Activated CD4-positive, alpha-beta T cell treated with anti-CD3 and anti-CD28 coated beads for 36 hours (primary cell): Measurements from ENCODE around the gene GMCL1. TPM values are rescaled to one million over a fixed set of nuclear protein-coding genes. Genes with fewer than 3 reads are reported as not detected.

Source experiments
- ATAC-seq: fragments of 200-7000 bp; cut with Tn5 transposase; one replicate; pipeline ENCODE4 v1.10.0; 2021; ENCODE audit warnings: mild to moderate bottlenecking, moderate library complexity
- CTCF ChIA-PET: fragments of 350-600 bp; sonication (Branson Sonifier 250); formaldehyde crosslinking; loops from one replicate; lab custom pipeline; 2021; ENCODE audit warnings: antibody characterized with exemption; lab: Charles Lee
- POLR2A ChIA-PET: fragments of 350-600 bp; sonication (Branson Sonifier 250); formaldehyde crosslinking; loops from one replicate; lab custom pipeline; 2021; ENCODE audit warnings: antibody characterized with exemption, inconsistent platforms; lab: Charles Lee
- DNase-seq: peaks from one replicate; pipeline ENCODE4 v3.0.0-alpha.2; 2020
- H3K27ac Mint-ChIP-seq: one replicate; pipeline ENCODE4 v1.8.0; 2021; ENCODE audit warnings: mixed read lengths
- H3K27me3 Mint-ChIP-seq: one replicate; pipeline ENCODE4 v1.8.0; 2021; ENCODE audit warnings: mixed read lengths
- H3K36me3 Mint-ChIP-seq: one replicate; pipeline ENCODE4 v1.8.0; 2021; ENCODE audit warnings: low read depth, mixed read lengths
- H3K4me1 Mint-ChIP-seq: one replicate; pipeline ENCODE4 v1.8.0; 2021; ENCODE audit warnings: mixed read lengths
- H3K4me3 Mint-ChIP-seq: one replicate; pipeline ENCODE4 v1.8.0; 2021; ENCODE audit warnings: mild to moderate bottlenecking, moderate library complexity, mixed read lengths
- H3K9me3 Mint-ChIP-seq: one replicate; pipeline ENCODE4 v1.8.0; 2021; ENCODE audit warnings: low read depth, mixed read lengths
- intact Hi-C, 2 experiments: fragments of 100-400 bp; cut with DNase I in 1 of 2; cut with micrococcal nuclease in 1 of 2; formaldehyde crosslinking; loops; one replicate each; pipeline versions ENCODE4 v1.14.2 to v1.15.1; 2022 to 2024; cut with DNase I, micrococcal nuclease
- total RNA-seq, 2 experiments: library from RNA; stranded (reverse); gene quantifications; one replicate each; pipeline ENCODE4 v1.2.3, GENCODE V29; 2021

Gene GMCL1
- total RNA-seq, 2 experiments from 2014 or later: 14.5 to 20.3 TPM

- H3K9me3 Mint-ChIP-seq: no peaks in the 10 kb centered on the region
- ATAC-seq (no peak), DNase-seq (no peak)
- POLR2A ChIA-PET: interaction anchor here (0.6 kb wide), 1 partner anchor 1501 kb away, joined by 3 read pairs; no protein-coding TSS in a partner anchor
- no peaks in the 10 kb centered on the region for H3K27me3 Mint-ChIP-seq
- intact Hi-C loops: no loop called here
- no peak overlapping the region for H3K27ac Mint-ChIP-seq
- peaks cover 68% of the 10 kb centered on the region for H3K4me1 Mint-ChIP-seq
- CTCF ChIA-PET: interaction anchor here (1.2 to 2.0 kb wide), 3 partner anchors 18 to 107 kb away, joined by 3 to 10 read pairs (median 3); no protein-coding TSS in a partner anchor
- peak overlapping the region; percentile 83 for H3K4me3 Mint-ChIP-seq
- H3K36me3 Mint-ChIP-seq: peaks cover 25% of the 10 kb centered on the region
Measured at GRCh38 chr2:69831354-69831905, 2.0 kb downstream of the GMCL1 start.

GRCh38 chr2:69833752-69834151, 4.3 kb downstream of the GMCL1 start:
- ATAC-seq (no peak), DNase-seq (no peak)
- no peak overlapping the region for H3K27ac Mint-ChIP-seq
- peaks cover 59% of the 10 kb centered on the region for H3K4me1 Mint-ChIP-seq
- no peaks in the 10 kb centered on the region for H3K9me3 Mint-ChIP-seq
- no peaks in the 10 kb centered on the region for H3K27me3 Mint-ChIP-seq
- ChIA-PET POLR2A (interaction anchor here (0.5 kb wide), 1 partner anchor 19 kb away, joined by 3 read pairs; no protein-coding TSS in a partner anchor), CTCF (interaction anchor here (0.8 kb wide), 1 partner anchor 14 kb away, joined by 3 read pairs; no protein-coding TSS in a partner anchor)
- intact Hi-C loops: no loop called here
- H3K36me3 Mint-ChIP-seq: peaks cover 29% of the 10 kb centered on the region
- H3K4me3 Mint-ChIP-seq: no peak overlapping the region

GRCh38 chr2:69835666-69836065, 6.2 kb downstream of the GMCL1 start:
- no peak for DNase-seq
- peaks cover 34% of the 10 kb centered on the region for H3K36me3 Mint-ChIP-seq
- H3K4me1 Mint-ChIP-seq: peaks cover 55% of the 10 kb centered on the region
- intact Hi-C loops: no loop called here
- no peaks in the 10 kb centered on the region for H3K9me3 Mint-ChIP-seq
- H3K27me3 Mint-ChIP-seq: no peaks in the 10 kb centered on the region
- no peak overlapping the region for H3K27ac Mint-ChIP-seq
- ChIA-PET POLR2A (no interaction called here), CTCF (interaction anchor here (0.9 to 1.9 kb wide), 2 partner anchors 111 to 466 kb away, joined by 3 to 6 read pairs; partner anchors contain the start of gene FAM136A)
- no peak for ATAC-seq
- H3K4me3 Mint-ChIP-seq: no peak overlapping the region

- H3K4me1 Mint-ChIP-seq: peaks cover 52% of the 10 kb centered on the region
- ChIA-PET CTCF (interaction anchor here (0.9 to 1.9 kb wide), 3 partner anchors 15 to 465 kb away, joined by 3 to 6 read pairs (median 3); partner anchors contain the start of gene FAM136A), POLR2A (no interaction called here)
- intact Hi-C loops: no loop called here
- no peak overlapping the region for H3K4me3 Mint-ChIP-seq
- no peaks in the 10 kb centered on the region for H3K27me3 Mint-ChIP-seq
- H3K27ac Mint-ChIP-seq: no peak overlapping the region
- peaks cover 32% of the 10 kb centered on the region for H3K36me3 Mint-ChIP-seq
- ATAC-seq (no peak), DNase-seq (no peak)
- H3K9me3 Mint-ChIP-seq: no peaks in the 10 kb centered on the region
Measured at GRCh38 chr2:69836316-69836715, 6.9 kb downstream of the GMCL1 start.

GRCh38 chr2:69837533-69837932, 8.1 kb downstream of the GMCL1 start:
- no peak overlapping the region for H3K27ac Mint-ChIP-seq
- DNase-seq (no peak), ATAC-seq (peak; percentile 65)
- H3K4me3 Mint-ChIP-seq: no peak overlapping the region
- no peaks in the 10 kb centered on the region for H3K9me3 Mint-ChIP-seq
- ChIA-PET CTCF (interaction anchor here (0.9 to 1.0 kb wide), 2 partner anchors 17 to 42 kb away, joined by 3 read pairs; no protein-coding TSS in a partner anchor), POLR2A (no interaction called here)
- peaks cover 41% of the 10 kb centered on the region for H3K4me1 Mint-ChIP-seq
- H3K27me3 Mint-ChIP-seq: no peaks in the 10 kb centered on the region
- H3K36me3 Mint-ChIP-seq: peaks cover 31% of the 10 kb centered on the region
- intact Hi-C loops: no loop called here

- intact Hi-C loops: no loop called here
- peaks cover 39% of the 10 kb centered on the region for H3K36me3 Mint-ChIP-seq
- CTCF ChIA-PET: interaction anchor here (0.6 kb wide), 1 partner anchor 218 kb away, joined by 3 read pairs; no protein-coding TSS in a partner anchor
Measured at GRCh38 chr2:69843993-69844392, 14.5 kb downstream of the GMCL1 start.

GRCh38 chr2:69844560-69844959, 15.1 kb downstream of the GMCL1 start:
- H3K27ac Mint-ChIP-seq: no peak overlapping the region
- ATAC-seq (no peak), DNase-seq (no peak)
- H3K4me3 Mint-ChIP-seq: no peak overlapping the region
- ChIA-PET POLR2A (no interaction called here), CTCF (interaction anchor here (0.6 kb wide), 1 partner anchor 217 kb away, joined by 3 read pairs; no protein-coding TSS in a partner anchor)
- H3K27me3 Mint-ChIP-seq: no peaks in the 10 kb centered on the region
- intact Hi-C loops: no loop called here
- peaks cover 35% of the 10 kb centered on the region for H3K36me3 Mint-ChIP-seq
- H3K9me3 Mint-ChIP-seq: no peaks in the 10 kb centered on the region
- H3K4me1 Mint-ChIP-seq: peaks cover 6% of the 10 kb centered on the region

More at GRCh38 chr2:69843993-69844392, 14.5 kb downstream of the GMCL1 start:
- no peak for ATAC-seq
- no peak overlapping the region for H3K27ac Mint-ChIP-seq
- H3K4me1 Mint-ChIP-seq: peaks cover 6% of the 10 kb centered on the region
- H3K4me3 Mint-ChIP-seq: no peak overlapping the region
- no peaks in the 10 kb centered on the region for H3K9me3 Mint-ChIP-seq
- no peak for DNase-seq
- POLR2A ChIA-PET: no interaction called here
- no peaks in the 10 kb centered on the region for H3K27me3 Mint-ChIP-seq

- Mint-ChIP-seq H3K9me3 (no peaks in the 10 kb centered on the region), H3K27me3 (no peaks in the 10 kb centered on the region), H3K4me3 (no peak overlapping the region), H3K4me1 (peaks cover 6% of the 10 kb centered on the region), H3K36me3 (peaks cover 34% of the 10 kb centered on the region), H3K27ac (no peak overlapping the region)
- ChIA-PET POLR2A (interaction anchor here (0.7 kb wide), 1 partner anchor 106 kb away, joined by 9 read pairs; no protein-coding TSS in a partner anchor), CTCF (interaction anchor here (0.6 to 1.0 kb wide), 5 partner anchors 12 to 282 kb away, joined by 3 to 6 read pairs (median 4); no protein-coding TSS in a partner anchor)
- DNase-seq: no peak
- intact Hi-C loops: no loop called here
- ATAC-seq: peak; percentile 26
Measured at GRCh38 chr2:69846182-69847067, 17.0 kb downstream of the GMCL1 start.

- ATAC-seq (no peak), DNase-seq (no peak)
- Mint-ChIP-seq H3K4me1 (peaks cover 6% of the 10 kb centered on the region), H3K4me3 (no peak overlapping the region), H3K36me3 (peaks cover 30% of the 10 kb centered on the region), H3K27ac (no peak overlapping the region), H3K27me3 (no peaks in the 10 kb centered on the region), H3K9me3 (no peaks in the 10 kb centered on the region)
- ChIA-PET POLR2A (no interaction called here), CTCF (interaction anchor here (0.6 to 1.4 kb wide), 7 partner anchors 11 to 282 kb away, joined by 3 to 6 read pairs (median 4); no protein-coding TSS in a partner anchor)
- intact Hi-C loops: no loop called here
Measured at GRCh38 chr2:69847068-69847828, 17.8 kb downstream of the GMCL1 start.

GRCh38 chr2:69848186-69848790, 18.8 kb downstream of the GMCL1 start:
- Mint-ChIP-seq H3K36me3 (peaks cover 32% of the 10 kb centered on the region), H3K27ac (no peak overlapping the region), H3K9me3 (no peaks in the 10 kb centered on the region), H3K4me1 (peaks cover 6% of the 10 kb centered on the region), H3K27me3 (no peaks in the 10 kb centered on the region), H3K4me3 (no peak overlapping the region)
- intact Hi-C loops: no loop called here
- CTCF ChIA-PET: interaction anchor here (0.6 to 1.9 kb wide), 6 partner anchors 10 to 123 kb away, joined by 3 to 5 read pairs (median 3); no protein-coding TSS in a partner anchor
- ATAC-seq: no peak
- DNase-seq: no peak
- POLR2A ChIA-PET: no interaction called here
